Measurements from ENCODE around the gene TMF1.

The TMF1 gene

GRCh38 chr3:69032142-69032541 is 20.0 kb downstream of the TMF1 start:
- TF ChIP-seq TAF1 (IDR thresholded peaks at IDR 0.05; ENCODE audit: borderline replicate concordance, insufficient read depth, low read length) (no peak), POLR2AphosphoS5 (IDR thresholded peaks at IDR 0.05; ENCODE audit: low read depth, low read length) (no peak), SIN3A (IDR thresholded peaks at IDR 0.05; ENCODE audit: borderline replicate concordance, insufficient read depth, low read length) (no peak), REST (IDR thresholded peaks at IDR 0.05; ENCODE audit: insufficient read depth in 1 of 2, low read depth in 2 of 2, low read length in 2 of 2) (no peak), FOXP2 (optimal IDR thresholded peaks at IDR 0.05; ENCODE audit: borderline replicate concordance, extremely low read depth, extremely low read length, insufficient read depth) (no peak)

GRCh38 chr3:69031635-69032034 is 20.5 kb downstream of the TMF1 start:
- TF ChIP-seq TAF1 (IDR thresholded peaks at IDR 0.05; ENCODE audit: borderline replicate concordance, insufficient read depth, low read length) (no peak), SIN3A (IDR thresholded peaks at IDR 0.05; ENCODE audit: borderline replicate concordance, insufficient read depth, low read length) (no peak), REST (IDR thresholded peaks at IDR 0.05; ENCODE audit: insufficient read depth in 1 of 2, low read depth in 2 of 2, low read length in 2 of 2) (no peak), POLR2AphosphoS5 (IDR thresholded peaks at IDR 0.05; ENCODE audit: low read depth, low read length) (no peak), FOXP2 (optimal IDR thresholded peaks at IDR 0.05; ENCODE audit: borderline replicate concordance, extremely low read depth, extremely low read length, insufficient read depth) (no peak)

GRCh38 chr3:69020857-69021256 is 31.3 kb downstream of the TMF1 start:
- TF ChIP-seq SIN3A (IDR thresholded peaks at IDR 0.05; ENCODE audit: borderline replicate concordance, insufficient read depth, low read length) (no peak), REST (IDR thresholded peaks at IDR 0.05; ENCODE audit: insufficient read depth in 1 of 2, low read depth in 2 of 2, low read length in 2 of 2) (no peak), TAF1 (IDR thresholded peaks at IDR 0.05; ENCODE audit: borderline replicate concordance, insufficient read depth, low read length) (no peak), POLR2AphosphoS5 (IDR thresholded peaks at IDR 0.05; ENCODE audit: low read depth, low read length) (no peak)

- TF ChIP-seq POLR2AphosphoS5 (IDR thresholded peaks at IDR 0.05; ENCODE audit: low read depth, low read length) (no peak), TAF1 (IDR thresholded peaks at IDR 0.05; ENCODE audit: borderline replicate concordance, insufficient read depth, low read length) (no peak), SIN3A (IDR thresholded peaks at IDR 0.05; ENCODE audit: borderline replicate concordance, insufficient read depth, low read length) (no peak), FOXP2 (optimal IDR thresholded peaks at IDR 0.05; ENCODE audit: borderline replicate concordance, extremely low read depth, extremely low read length, insufficient read depth) (no peak), REST (IDR thresholded peaks at IDR 0.05; ENCODE audit: insufficient read depth in 1 of 2, low read depth in 2 of 2, low read length in 2 of 2) (no peak)
These were observed 31.7 kb downstream of the TMF1 start for GRCh38 chr3:69020424-69020823.

- TF ChIP-seq FOXP2 (optimal IDR thresholded peaks at IDR 0.05; ENCODE audit: borderline replicate concordance, extremely low read depth, extremely low read length, insufficient read depth), result no peak
- no peak for TF ChIP-seq REST (IDR thresholded peaks at IDR 0.05; ENCODE audit: insufficient read depth in 1 of 2, low read depth in 2 of 2, low read length in 2 of 2)
- TF ChIP-seq SIN3A (IDR thresholded peaks at IDR 0.05; ENCODE audit: borderline replicate concordance, insufficient read depth, low read length), result no peak
- no peak for TF ChIP-seq TAF1 (IDR thresholded peaks at IDR 0.05; ENCODE audit: borderline replicate concordance, insufficient read depth, low read length)
These were observed 35.2 kb downstream of the TMF1 start for GRCh38 chr3:69016901-69017300.
